Measurements from ENCODE around the gene QKI.
A peak's percentile ranks its signal among the peaks of the same experiment; 100 is the strongest.

QKI gene

DNA sequence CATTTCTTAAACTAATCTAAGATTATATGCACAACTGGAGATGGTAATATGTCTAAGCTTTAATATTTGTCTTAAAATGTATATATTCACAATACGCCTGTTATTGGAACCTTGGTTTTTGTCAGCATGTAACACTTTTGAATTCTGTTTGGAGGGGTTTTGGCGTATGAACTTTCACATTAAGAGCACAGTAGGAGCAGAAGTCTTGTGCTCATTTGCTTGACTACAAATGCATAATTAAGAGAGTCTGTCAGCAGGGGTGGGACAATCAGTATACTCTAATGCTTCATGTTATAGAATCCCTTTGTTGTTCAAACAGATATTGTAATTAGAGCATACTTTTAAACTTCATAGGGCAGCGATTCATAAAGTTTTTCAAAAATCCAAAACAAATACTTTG, 112.8 kb downstream of the QKI start:
- no peak for DNase-seq (ENCODE audit: low read depth in 1 of 2, low spot score in 1 of 2)

DNA sequence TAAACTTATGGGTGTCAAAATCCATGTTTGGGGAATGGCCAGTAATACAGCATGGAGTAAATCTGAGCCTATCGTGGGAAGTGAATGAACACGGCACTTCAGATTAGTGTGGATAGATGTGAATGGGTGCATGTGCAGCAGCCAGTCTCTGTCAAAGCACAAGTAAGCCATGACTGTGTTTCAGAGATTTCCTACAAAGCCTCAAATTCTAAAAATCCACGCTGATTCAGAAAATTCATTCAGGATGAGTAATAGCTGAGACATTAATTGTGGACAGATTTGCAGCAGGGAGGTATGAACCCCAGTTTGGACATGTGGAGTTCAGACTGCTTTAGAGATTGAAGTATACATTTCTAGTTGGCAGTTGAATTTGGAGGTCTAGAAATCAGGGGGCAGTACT, 115.1 kb downstream of the QKI start:
- DNase-seq (ENCODE audit: low read depth in 1 of 2, low spot score in 1 of 2) = no peak

DNA sequence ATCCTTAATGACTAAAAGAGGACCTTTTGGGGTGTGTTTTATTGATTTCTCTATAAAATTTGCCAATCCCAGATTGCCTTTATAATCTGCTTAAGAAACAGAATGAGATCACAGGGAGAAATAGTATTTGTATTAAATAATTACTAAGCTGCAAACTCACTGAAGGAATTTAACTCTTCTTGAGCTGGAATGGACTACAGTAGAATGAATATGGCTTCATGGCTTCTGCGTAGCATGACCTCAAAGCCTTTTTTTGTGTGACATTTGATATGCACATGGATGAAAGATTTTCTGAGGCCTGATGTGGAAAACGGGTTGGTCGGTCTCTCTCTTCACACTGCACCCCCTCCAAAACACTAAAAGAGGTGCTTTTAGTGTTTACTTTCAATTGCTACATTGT, 115.9 kb downstream of the QKI start:
- DNase-seq (ENCODE audit: low read depth in 1 of 2, low spot score in 1 of 2) = no peak

DNA sequence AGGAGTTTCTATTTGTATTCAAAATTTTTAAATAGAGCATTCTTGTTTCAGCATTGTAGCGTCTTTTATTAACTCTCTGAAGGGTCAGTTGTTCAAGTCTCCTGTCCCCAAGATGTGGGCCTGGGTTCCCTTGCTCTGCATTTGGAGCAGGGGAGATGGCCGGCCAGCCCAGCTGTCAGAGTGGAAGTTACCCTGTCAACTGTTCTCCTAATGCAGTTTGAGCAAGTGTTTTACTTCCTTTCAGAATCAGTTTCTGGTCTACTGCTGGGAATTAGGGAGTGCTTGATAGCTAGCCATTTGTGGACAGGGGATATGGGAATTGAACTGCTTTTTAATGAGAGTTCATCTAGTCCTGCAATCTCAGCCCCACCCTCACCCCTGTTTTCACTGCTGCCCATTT, 116.6 kb downstream of the QKI start:
- no peak for DNase-seq (ENCODE audit: low read depth in 1 of 2, low spot score in 1 of 2)

DNA sequence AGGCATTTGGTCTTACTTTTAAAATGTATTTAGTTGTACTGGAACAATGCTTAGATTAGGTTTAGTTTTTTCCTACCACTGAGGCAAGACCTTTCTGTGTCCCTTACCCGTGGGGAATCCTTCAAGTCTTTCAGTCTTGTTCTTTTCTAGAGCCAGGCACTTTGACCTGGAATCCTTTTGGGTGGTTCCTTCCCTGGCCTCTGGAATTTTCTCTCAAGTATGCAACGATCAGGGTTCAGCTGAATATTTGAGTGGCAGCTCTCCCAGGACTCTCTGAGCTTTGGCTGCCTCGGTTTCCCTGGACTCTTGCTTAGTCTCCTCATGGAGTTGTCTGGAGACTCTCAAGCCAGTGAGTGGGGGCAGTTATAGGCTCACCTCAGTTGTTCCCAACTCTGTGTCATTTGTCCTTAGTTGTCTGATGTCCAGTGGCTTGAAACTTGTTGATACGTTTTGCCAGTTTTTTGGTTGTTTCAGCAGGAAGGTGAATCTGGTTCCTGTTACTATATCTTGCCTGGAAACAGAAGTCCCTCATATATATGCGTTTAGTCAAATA, 118.1 kb downstream of the QKI start:
- no peak for DNase-seq (ENCODE audit: low read depth in 1 of 2, low spot score in 1 of 2)

DNA sequence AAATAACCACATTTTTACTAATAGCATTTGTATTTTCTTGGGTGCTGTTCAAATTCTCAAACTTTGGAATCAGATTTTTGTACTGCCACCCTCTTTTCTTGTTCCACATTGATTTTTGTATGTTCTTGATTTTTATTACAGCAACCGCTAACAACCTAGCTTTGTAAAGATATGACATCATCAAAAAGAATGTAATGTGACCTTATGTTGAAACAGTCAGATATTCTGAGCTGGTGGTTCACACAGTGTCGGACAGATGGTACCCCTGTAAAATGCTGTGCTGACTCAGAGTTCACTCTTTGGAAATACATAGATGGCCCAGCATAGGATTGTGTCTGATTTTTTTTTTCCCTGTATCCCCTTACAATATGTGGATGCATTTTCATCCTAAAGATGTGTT, 118.9 kb downstream of the QKI start:
- no peak for DNase-seq (ENCODE audit: low read depth in 1 of 2, low spot score in 1 of 2)

DNA sequence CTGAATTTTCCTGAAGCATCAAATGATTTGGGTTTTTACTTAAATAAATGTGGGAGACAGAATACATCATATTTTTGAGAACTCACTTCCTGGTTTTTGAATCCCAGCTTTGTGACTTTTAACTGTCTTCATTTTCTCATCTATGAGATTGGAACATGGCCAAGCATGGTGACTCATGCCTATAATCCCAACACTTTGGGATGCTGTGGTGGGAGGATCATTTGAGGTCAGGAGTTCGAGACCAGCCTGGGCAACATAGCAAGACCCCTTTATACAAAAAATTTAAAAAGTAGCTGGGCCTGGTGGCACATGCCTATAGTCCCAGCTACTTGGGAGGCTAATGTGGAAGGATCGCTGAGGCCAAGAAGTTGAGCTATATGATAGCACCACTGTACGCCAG, 122.3 kb downstream of the QKI start:
- no peak for DNase-seq (ENCODE audit: low read depth in 1 of 2, low spot score in 1 of 2)

DNA sequence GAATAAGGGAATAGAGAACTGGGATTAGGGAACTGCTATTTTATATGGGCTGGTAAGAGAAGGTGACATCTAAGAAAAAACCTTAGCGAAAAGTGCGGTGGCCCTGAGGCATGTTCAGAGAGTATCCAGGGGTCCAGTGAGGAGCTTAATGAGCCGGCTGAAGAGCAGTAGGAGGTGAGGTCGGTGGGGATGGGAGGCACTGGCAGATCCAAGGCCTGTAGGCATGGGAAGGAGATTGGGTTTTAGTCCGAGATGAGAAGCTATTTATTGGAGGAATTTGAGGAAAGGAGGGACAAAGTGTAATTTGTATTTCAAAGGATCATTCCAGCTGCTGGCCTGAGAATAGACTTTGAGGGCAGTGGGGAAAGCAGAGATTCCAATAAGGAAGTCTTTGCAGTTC, 123.8 kb downstream of the QKI start:
- DNase-seq (ENCODE audit: low read depth in 1 of 2, low spot score in 1 of 2) = no peak

DNA sequence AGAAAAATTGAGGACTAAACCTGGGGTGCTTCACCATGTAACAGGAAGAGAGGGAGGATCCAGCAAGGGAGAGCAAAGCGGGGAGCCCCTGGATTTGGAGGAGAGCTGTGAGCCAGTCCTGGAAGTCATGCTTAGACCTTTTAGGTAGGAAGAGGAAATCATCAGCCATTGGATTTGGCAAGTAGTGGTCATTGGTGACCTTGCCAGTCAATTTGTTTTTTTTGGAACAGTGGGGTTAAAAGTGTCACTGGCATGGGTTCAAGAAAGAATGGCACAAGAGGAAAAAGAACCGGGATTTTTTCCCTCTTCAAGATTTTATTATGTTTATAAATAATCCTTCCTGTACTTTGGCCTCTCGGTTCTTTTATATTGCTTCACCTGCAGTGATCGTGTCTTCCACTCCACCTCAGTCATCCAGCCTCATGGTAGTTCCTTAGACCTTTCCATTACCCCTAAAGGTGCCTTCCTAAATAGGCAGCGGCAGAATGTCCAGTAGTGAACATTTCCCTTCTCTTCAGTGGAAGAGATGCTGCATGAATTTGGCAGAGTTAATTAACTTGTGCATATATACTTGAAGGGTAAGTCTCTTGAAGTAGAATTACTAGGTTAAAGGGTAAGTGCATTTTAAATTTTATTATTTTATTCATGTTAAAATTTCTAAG, 124.7 kb downstream of the QKI start:
- no peak for DNase-seq (ENCODE audit: low read depth in 1 of 2, low spot score in 1 of 2)

DNA sequence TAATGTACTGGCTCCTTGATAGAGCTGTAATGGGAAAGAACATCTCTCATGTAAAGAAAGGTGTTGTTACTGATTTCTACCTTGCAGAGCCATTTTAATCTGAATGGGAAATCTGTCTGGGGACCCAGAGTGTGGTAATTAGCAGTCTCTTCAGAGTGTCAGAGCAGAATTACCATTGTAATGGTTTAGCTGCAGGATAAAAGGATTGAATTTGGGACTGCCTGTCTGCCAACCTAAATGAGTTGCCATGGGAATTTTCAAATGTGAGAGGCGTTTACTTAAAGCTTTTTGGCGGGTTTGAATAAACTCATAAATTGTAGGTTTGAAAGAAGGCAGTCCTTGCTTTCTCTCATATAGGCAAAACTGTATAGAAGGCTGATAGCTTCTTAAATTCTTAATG, 128.8 kb downstream of the QKI start:
- DNase-seq (ENCODE audit: low read depth in 1 of 2, low spot score in 1 of 2) = no peak

DNA sequence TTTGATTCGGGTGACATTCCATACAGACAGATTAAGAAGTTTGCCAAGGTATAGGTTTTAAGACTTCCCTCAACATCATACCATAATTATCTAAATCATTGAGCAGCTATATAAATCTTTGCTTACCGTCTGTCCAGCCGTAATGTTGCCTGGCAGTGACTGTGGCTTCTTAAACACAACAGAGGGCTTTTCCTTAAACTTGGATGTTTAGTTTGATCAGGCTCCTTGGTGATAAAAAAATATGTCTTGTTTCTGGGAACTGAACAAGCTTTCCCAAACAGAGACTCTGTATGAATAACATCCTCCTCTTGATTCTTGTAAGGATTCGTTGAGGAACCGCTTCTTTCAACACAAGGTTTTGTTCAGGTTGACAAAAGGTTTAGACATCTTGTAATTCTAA, 130.9 kb downstream of the QKI start:
- DNase-seq (ENCODE audit: low read depth in 1 of 2, low spot score in 1 of 2) = no peak

DNA sequence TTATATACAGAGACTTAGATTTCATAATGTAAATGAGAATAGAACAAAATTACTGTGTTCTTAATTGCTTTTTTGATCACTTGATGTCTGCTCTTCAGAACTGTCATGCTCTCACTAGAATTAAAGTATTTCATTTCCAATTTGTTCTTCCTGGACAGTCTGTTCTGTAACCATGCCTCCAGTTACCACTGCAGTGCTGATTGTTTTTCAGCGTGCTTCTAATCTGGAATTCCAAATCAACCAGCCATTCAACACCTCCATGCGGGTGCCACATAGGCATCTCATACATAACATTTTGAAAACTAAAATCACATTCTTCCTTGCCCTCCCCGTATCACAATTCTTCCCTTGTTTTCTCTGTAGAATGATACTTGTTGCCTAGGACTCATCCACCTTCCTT, 132.8 kb downstream of the QKI start:
- no peak for DNase-seq (ENCODE audit: low read depth in 1 of 2, low spot score in 1 of 2)

DNA sequence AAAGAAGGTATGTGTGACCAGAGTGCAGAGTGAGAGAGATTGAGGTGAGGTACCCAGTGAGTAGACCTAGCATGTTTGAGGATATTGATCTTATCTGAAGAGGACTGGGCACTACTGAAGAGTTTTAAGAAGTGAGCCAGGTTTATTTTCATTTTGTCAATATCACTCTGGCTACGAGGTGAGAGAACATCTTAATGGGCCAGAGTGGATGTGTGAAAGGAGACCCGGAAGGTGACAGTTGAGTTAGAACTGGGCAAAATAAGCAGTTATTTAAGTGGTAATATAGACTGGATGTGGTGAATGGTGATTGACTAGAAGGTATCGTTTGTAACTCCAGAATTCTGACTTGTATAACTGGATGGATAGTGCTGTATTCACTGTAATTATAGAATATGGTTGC, 134.1 kb downstream of the QKI start:
- no peak for DNase-seq (ENCODE audit: low read depth in 1 of 2, low spot score in 1 of 2)

DNA sequence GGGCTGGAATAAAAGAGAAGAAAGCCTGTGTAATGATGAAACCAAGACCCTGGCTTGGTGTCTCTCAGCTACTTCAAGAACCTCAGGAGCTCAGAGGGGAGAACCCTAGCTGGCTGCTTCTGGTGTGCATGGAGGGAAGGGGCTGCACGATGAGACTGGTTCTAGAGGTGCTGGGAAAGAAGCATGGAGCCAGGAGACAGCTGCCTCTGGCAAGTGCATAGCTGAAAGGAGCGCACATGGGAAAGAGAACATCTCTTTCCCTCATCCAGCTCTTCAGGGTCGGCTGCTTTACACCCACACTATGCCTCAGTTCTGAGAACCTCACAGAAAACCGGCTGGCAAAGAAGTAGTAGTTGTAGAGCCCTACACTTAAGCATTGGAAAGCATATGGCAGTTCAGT, 139.5 kb downstream of the QKI start:
- no peak for DNase-seq (ENCODE audit: low read depth in 1 of 2, low spot score in 1 of 2)

DNA sequence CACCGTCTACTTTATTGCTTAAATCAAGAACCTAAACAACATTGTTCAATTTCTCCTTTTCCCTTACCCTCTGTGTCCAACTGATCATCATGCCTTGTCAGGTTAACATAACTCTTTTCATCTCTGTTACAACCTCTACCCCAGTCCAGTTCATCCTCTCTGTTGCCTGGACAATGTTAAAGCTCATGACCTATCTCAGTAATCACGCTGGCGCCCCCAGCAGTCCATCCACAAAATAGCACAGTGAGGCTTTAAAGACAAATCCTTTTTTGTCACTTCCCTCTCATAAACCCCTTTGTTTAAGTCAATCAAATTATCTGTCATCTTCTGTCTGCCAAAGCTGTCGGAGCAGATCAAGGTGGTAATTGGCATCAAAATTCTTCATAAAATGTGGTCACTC, 140.1 kb downstream of the QKI start:
- peak in 1 of 2 donors; percentile 28 for DNase-seq (ENCODE audit: low read depth in 1 of 2, low spot score in 1 of 2)

DNA sequence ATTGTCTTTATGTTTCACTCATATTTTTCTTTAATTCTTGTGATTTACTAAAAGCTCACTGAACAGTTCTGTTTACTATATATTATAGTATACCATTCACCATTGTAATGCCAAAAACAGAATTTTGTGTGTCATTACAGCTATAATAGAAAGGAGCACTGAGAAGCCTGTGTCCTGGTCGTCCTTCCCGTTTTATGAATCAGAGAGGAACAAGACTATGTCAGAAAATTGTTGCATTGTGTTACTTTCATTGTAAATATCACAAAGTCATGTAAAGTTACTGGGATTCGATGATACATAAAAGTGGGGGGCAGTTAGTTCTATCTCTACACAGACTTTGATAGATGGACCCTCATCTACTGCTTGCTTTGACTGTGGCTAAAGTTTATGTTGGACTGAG, 145.1 kb downstream of the QKI start:
- DNase-seq (ENCODE audit: low read depth in 1 of 2, low spot score in 1 of 2) = no peak

DNA sequence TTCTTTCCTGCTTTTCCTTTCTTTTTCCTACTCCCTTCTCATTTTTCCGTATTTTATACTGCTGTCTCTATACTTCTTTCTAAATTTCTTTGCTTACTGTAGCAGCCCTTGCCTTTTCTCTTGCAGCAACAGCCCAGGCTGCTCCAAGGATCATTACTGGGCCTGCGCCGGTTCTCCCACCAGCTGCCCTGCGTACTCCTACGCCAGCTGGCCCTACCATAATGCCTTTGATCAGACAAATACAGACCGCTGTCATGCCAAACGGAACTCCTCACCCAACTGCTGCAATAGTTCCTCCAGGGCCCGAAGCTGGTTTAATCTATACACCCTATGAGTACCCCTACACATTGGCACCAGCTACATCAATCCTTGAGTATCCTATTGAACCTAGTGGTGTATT, 148.8 kb downstream of the QKI start:
- DNase-seq (ENCODE audit: low read depth in 1 of 2, low spot score in 1 of 2) = no peak

DNA sequence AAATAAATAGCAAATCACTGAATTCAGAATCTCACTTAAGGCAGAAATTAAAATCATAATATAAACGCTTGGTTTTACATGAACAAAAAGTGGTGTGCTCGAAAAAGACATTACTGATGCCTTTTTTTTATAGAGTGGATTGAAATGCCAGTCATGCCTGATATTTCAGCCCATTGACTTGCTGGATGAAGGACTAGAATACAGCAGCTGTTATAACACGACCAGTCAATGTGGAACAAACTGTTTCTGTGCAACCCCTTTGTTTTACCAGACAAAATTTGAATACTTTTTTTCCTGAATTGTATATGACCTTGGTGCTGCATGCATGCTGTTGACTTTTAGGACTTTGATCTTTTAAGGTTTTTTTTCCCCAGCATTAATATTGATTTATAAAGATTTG, 150.0 kb downstream of the QKI start:
- DNase-seq (ENCODE audit: low read depth in 1 of 2, low spot score in 1 of 2) = no peak

DNA sequence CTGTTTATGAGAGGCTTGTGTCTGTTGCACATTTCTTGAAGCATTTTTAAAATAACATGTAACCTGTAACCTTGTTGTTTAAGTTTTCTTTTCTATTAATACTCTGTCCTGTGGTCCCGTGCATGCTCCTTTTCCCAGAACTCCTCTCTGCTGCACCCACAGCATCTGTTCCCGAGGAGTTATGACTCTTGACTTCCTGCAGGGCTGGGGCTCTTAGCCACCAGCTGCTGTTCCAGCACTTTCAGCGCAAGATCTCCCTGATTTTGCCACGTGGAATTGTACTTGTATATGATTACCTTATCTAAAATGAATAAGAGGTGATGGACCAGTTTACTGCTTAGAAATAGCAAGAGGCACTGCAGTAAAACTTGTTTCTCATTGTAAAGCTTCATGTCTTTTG, 150.6 kb downstream of the QKI start:
- no peak for DNase-seq (ENCODE audit: low read depth in 1 of 2, low spot score in 1 of 2)

DNA sequence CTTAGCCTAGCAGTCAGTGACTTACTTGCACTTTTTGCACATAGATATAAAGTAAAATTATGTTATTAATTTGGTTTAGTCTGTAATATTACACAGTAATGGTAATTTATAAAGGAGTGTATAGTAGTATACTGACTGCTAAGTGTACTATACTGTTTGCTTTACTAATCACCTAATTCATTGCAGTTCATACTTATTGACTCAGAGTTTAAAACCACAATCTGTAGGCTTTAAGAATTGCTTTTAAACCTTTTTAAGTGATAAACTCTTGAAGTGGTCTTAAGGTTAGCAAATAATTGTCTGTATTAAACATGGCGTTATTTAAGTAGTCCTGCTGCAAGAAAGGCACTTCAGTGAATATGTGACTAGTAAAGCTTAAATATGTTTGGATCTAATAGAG, 151.5 kb downstream of the QKI start:
- no peak for DNase-seq (ENCODE audit: low read depth in 1 of 2, low spot score in 1 of 2)

DNA sequence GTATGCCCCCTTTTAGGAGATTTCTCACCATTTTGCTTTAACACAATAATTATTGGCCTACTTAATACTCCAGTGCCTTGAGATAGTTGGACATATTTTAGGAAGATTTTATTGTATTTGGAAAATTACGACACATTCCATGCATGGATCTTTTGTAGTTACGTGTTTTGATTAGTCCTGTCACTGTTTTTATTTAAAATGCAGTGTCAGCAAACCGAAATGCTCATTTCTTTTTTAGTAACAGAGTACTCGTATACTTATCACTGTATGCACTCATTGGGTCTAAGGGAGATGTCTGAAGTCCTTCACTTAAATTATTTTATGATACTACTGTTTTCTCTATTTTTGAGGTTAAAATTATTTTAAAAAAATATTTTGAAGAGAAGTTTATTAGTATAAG, 153.8 kb downstream of the QKI start:
- DNase-seq (ENCODE audit: low read depth in 1 of 2, low spot score in 1 of 2) = no peak

DNA sequence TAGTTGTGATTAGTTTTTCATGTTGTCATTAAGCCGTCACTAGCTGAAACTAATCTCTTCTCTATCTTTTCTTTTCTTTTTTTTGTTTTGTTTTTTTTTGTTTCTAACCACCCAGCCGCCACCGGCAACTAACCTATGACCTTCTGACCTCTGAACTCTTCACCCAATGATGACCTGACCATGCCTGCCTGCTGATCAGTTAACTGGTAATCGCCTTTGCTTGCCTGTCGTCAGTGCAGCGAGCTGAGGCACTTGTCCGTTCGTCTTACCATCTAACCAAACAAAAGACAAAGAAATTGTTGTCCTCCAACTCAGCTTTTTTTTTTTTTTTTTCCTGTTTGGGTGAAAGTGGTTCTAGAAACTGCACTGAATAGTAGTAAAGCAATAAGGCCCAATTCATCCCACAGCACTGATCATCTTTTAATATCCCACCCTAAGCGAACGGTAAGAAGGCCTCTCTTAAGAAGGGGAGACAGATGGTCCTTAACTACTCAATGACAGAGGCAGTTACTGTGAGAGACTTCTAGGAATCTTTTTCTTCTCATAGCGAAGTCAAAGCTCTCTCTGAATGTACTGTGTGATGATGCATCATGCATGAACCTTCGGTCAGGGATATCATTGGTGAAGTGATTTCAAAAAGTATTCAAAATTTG, 156.2 kb downstream of the QKI start:
- no peak for DNase-seq (ENCODE audit: low read depth in 1 of 2, low spot score in 1 of 2)

DNA sequence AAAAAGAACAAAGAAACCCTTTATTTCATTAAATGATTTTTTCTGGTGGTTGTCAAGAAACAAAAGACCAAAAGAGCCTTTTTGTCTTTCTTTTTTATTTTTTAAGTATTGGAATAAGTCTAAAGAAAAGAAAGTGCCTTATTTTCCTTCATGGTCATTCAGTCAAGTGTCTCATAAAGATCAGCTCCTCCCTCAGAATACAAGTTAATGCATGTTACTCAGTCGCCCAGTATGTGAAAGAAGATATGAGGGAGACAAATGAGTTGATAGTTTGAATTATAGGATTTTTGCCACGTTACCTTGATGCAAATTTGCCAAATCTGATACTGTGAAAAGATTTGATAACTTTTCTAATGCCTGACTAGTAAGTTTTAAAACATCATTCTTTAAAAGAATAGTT, 157.2 kb downstream of the QKI start:
- DNase-seq (ENCODE audit: low read depth in 1 of 2, low spot score in 1 of 2) = no peak

Data from activated T-helper 1 cell treated with anti-CD3 and anti-CD28 coated beads, Interleukin-2, amount 50 U/mL, for 16 hours (primary cell).